ENCODE results near the gene MUSK.

MUSK gene

DNA sequence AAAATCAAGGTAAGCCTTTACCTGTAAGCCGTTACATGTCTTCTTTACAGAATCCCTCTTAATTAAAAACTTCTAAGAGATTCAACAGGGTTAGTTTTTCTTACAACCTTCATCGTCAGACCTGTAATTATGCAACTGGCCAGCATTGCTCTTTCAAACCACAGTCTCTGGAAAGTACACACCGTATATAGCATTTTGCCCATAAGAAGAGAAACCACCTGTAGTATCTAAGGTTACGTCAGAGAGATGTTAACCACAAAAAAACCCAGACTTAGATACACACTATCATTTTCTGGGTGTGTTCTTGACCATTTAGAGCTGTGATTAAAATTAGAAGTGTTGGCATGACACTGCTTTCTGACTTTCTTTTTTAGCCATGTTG lies 140.0 kb downstream of the MUSK start:
- TF ChIP-seq, protein P1, sequence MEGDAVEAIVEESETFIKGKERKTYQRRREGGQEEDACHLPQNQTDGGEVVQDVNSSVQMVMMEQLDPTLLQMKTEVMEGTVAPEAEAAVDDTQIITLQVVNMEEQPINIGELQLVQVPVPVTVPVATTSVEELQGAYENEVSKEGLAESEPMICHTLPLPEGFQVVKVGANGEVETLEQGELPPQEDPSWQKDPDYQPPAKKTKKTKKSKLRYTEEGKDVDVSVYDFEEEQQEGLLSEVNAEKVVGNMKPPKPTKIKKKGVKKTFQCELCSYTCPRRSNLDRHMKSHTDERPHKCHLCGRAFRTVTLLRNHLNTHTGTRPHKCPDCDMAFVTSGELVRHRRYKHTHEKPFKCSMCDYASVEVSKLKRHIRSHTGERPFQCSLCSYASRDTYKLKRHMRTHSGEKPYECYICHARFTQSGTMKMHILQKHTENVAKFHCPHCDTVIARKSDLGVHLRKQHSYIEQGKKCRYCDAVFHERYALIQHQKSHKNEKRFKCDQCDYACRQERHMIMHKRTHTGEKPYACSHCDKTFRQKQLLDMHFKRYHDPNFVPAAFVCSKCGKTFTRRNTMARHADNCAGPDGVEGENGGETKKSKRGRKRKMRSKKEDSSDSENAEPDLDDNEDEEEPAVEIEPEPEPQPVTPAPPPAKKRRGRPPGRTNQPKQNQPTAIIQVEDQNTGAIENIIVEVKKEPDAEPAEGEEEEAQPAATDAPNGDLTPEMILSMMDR (IDR thresholded peaks at IDR 0.05; ENCODE audit: low read depth, low read length, missing control alignments) = no peak
- H3K4me3 ChIP-seq (ENCODE audit: low read depth, low read length) = no peak overlapping the region
- DNase-seq (ENCODE audit: low read depth) = no peak
- in situ Hi-C loops (cut with HindIII; ENCODE audit: low sequenced_read_pairs) = no loop called here

DNA sequence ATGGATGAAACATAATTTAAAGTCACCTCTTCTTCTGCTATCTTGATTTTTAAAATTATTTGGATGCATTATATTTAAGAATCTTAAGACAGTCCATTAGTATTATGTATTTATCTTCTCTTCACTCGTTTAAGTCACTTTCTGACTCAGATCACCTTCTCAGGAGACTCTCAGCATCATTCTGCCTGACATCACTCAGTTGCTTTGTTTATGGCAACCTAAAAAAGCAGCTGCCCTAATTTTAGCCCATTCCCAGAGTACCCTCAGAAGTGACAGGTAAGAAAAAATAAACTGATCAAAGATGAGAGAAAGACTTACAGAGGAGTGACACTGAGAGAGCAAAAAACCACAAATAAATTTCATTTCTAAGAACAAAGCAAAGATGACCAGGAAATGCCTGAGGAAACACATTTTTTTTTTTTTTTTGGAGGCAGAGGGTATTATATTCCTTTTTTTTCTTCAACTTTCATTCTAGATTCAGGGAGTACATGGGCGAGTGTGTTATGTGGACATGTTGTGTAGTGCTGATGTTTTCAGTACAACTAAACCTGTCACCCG lies 140.5 kb downstream of the MUSK start:
- TF ChIP-seq, protein P1 (IDR thresholded peaks at IDR 0.05; ENCODE audit: low read depth, low read length, missing control alignments) = no peak
- no peak for DNase-seq (ENCODE audit: low read depth)
- no peak overlapping the region for H3K4me3 ChIP-seq (ENCODE audit: low read depth, low read length)
- in situ Hi-C loops (cut with HindIII; ENCODE audit: low sequenced_read_pairs) = no loop called here

DNA sequence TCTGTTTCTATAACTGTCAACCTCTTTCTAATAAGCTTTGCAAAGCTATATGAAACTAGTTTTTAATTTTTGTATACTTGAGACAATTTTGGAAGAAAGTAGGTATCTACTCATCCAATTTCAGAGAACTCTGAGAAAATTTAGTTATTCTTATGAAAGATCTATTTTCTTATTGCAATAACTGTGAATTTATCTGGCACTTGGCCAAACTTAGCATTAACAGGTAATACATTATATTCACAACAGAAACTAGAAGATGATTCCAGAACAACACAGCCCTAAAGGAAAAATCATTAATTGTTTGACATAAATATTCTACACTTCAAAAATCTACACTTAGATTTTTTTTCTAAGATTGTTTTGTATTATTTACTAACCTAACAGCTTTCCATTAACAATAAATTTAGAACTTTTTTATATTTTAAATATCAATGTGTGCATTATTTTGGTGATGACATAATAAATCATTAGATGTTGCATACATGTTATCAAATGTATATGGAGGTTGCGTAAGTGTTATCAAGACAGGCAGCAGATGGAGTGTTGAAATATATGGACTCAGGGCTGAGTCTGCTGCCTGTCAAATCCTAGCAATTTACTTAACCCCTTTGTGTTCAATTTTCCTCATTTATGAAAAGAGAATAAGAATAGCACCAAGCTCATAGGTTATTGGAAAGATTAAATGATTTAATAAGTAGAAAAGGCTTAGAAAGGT lies 141.8 kb downstream of the MUSK start:
- DNase-seq (ENCODE audit: low read depth) = no peak
- TF ChIP-seq, protein P1 (IDR thresholded peaks at IDR 0.05; ENCODE audit: low read depth, low read length, missing control alignments) = no peak
- in situ Hi-C loops (cut with HindIII; ENCODE audit: low sequenced_read_pairs) = no loop called here
- H3K4me3 ChIP-seq (ENCODE audit: low read depth, low read length) = no peak overlapping the region

DNA sequence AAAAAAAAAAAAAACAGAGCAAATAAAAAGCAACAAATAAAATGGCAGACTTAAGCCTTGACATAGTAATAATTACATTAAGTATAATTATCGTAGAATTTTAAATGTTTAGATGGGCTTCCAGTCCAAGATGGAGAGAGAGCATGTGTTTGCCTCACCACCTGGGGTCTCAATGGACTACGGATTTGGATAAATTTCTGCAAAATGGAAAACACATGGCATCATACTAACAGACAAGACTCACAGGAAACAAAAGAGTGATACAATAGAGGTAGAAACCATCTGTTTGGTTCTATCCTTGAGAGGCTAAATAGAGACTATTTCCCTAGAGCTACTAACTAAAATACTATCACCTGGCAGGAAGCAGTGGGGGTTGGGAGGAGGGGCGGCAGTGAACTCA lies 144.3 kb downstream of the MUSK start:
- DNase-seq (ENCODE audit: low read depth) = no peak
- TF ChIP-seq, protein P1 (IDR thresholded peaks at IDR 0.05; ENCODE audit: low read depth, low read length, missing control alignments) = no peak
- in situ Hi-C loops (cut with HindIII; ENCODE audit: low sequenced_read_pairs) = no loop called here
- no peak overlapping the region for H3K4me3 ChIP-seq (ENCODE audit: low read depth, low read length)

DNA sequence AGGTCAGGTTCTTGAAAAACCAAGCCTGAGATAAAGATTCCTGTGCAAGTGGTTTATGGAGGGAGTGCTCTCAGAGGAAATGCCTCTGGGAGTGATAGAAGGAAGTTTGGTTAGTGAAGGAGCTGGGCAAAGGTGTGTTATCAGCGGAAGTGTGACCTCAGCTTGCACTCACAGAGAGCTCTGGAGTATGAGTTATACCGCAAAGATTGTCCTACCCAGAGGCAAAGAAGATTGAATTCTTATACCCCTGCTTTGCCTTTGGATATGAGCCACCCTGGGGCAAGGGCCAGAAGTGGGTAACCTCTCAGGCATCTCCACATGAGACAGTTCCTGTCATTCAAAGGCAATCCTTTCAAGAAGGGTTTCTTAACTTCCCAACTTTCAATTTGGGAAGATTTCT lies 145.6 kb downstream of the MUSK start:
- DNase-seq (ENCODE audit: low read depth) = no peak
- TF ChIP-seq, protein P1 (IDR thresholded peaks at IDR 0.05; ENCODE audit: low read depth, low read length, missing control alignments) = no peak
- in situ Hi-C loops (cut with HindIII; ENCODE audit: low sequenced_read_pairs) = no loop called here
- H3K4me3 ChIP-seq (ENCODE audit: low read depth, low read length) = no peak overlapping the region

DNA sequence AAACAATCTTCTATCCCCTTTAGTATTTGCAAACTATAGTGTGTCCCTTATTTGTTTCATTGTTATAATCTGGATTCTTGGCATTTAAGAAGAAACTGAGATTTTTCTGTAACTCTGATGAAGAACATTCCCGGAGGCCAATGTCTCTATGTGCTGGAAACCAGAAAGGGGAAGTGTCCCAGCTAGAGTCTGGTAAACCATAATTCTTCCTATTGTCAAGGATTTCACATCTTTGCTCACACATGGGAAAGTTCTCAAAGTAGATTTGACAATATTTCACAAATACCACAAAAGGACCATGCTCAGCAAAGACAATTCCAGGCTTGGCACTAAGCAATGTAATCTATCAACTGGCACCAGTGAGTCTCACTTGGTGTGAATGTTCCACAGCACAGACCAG lies 146.8 kb downstream of the MUSK start:
- TF ChIP-seq, protein P1 (IDR thresholded peaks at IDR 0.05; ENCODE audit: low read depth, low read length, missing control alignments) = no peak
- DNase-seq (ENCODE audit: low read depth) = no peak
- H3K4me3 ChIP-seq (ENCODE audit: low read depth, low read length) = no peak overlapping the region
- in situ Hi-C loops (cut with HindIII; ENCODE audit: low sequenced_read_pairs) = no loop called here
